Nucleus accumbens (tissue), 56 donors: Measurements from ENCODE around the gene CEP85L.

Experiments
- DNase-seq, 56 donors: peaks; one replicate each; lab custom pipeline; 2025; lab: John Stamatoyannopoulos, UW

CEP85L gene

DNA sequence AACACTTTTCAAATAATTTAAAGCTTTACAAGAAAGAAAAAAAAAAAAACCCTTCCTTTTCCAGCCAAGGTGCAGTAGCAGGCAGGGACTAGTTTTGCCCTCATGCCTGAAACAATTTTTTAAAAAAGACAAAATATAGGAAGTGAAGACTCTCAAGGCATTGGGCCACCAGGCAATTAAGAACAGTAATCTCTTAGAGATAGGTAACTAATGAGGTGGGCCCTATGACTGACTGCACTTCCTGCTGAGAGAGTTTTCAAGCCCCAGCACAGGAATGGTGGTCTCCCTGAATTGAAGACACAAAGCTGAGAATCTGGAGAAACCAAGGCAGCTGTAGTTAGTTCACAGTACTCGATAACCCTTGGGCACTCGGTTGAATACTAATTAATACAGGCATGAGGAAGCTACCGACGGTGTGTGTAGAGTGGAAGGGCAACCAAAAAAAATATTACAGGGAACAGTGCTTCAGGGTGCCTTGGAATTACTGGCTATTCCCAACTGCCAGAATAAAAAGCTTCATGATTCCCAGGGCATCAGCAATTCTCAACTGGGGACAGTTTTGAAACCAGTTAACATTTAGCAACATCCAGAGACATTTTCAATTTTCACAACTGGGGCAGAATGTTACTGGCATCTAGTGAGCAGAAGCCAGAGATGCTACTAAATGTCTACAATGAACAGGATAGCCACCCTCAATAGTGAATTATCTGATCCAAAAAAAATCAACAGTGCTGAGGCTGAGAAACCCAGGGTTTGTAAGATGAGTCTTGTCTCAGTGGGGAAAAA is 139.3 kb downstream of the CEP85L start:
- DNase-seq, result no peak

DNA sequence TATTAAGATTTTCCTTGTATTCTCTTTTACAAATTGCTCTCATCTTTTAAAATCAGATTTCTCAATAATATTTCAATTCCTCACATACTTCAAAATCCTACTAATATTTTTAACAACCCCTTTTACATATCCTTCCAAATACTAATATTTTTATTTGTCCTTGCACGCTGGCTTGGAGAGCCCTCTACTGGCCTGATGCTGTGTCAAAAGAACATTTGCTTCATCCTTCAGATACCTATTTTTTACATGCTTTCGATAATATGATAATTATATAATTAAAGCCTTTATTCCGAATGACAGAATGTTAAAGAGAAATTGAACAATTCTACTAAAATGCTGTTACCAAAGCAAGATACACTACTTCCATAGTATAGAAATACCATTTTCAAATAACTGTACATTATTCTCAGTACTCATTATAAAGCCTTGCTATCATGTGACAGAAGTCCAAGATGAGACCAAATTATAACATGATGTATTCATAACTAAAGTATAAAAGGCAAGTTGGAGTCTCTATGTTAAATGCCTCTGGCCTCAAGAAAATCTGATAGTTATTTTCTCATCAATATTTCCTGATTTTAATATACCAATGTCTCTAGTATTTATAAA is 142.3 kb downstream of the CEP85L start:
- DNase-seq, result peak in 25 of 56 donors; percentile 0 to 65 (median 12)

DNA sequence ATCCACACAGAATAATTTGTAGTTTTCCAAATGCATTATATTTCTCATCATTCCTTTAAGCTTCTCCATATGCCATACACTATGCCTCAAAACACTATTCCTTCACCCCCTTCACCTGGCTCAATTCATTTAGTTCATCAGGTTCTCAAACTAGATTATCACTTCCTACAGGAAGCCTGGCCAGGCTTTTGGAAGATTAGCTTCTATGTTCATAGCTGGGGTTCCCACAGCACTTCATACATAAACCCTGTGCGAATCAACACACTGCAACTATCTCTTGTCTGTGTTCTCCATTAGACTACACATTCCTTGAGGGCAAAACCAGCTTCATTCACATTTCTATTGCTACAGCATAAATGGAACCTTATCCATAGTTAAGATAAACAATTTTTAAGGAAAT is 143.8 kb downstream of the CEP85L start:
- no peak for DNase-seq

DNA sequence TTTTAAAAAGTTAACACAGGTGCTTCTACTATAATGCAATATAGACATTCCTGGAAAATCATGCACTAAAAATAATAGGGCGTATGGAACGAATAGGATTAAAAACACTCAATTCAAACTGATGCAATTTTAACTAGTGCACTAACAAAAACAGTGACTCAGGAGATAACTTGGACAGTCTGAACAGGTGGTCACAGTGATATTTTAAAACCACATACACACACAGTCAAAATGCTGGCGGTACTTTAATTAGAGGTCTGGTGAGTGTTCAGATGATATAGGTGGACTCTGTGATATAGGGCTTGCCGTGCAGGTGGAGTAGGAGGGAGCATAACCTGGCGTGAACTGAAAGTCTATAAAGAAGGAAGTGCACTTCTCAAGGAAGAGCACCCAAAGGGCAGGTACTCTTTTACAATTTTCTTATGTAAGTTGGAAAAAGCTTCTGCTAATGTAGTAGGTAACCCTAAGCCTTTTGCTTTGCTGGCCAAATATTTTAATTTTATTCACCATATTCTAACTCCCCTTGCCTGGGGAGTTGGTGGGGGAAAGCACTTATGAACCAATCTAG is 145.2 kb downstream of the CEP85L start:
- DNase-seq, result no peak

DNA sequence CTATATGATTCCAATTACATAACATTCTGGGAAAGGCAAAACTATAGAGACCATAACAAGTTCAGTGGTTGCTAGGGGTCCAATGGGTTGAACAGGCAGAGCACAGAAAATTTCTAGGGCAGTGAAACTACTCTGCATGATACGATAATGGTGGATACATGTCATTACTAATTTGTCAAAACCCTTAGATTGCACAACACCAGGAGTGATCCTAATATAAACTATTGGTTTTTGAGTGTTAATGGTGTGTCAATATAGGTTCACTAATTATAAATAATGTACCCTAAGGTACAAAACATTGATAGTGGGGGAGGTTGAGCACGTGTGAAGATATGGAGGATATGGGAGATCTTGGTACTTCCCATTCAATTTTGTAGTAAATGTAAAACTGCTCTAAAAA is 145.7 kb downstream of the CEP85L start:
- no peak for DNase-seq

DNA sequence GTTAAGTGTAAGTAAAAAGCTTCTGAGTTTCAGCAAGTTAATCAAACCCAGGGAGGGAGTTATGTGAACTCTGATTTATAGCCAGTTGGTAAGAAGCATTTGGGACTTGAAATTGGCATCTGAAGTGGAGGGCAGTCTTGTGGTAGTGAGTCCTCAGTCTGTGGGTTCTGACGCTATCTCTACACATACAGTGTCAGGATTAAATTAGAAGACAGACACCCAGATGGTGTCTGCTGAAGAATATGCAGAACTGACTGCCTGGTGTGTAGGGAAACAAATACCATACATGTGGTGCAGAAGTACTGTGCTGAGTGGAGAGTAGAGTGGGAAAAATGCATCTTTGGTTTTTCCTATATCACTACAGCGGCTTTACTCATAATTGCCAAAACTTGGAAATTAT is 146.8 kb downstream of the CEP85L start:
- no peak for DNase-seq

DNA sequence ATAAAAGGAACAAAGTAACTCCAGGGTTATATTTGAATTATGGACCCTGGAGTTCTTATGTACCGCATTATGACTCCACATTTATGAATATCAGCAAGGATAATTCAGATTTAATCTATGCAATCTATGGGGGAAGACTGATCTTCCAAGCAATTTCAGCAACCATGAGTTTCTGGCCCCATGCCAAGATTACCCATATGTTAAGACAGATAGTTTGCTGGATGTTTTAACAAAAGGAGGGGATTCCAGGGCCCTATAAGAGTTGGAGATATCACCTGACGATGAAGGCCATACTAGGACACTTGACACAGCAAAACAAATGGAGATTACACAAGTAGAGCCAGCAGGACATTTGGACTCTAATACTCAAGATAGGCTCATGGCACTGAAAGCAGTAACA is 149.2 kb downstream of the CEP85L start:
- no peak for DNase-seq

DNA sequence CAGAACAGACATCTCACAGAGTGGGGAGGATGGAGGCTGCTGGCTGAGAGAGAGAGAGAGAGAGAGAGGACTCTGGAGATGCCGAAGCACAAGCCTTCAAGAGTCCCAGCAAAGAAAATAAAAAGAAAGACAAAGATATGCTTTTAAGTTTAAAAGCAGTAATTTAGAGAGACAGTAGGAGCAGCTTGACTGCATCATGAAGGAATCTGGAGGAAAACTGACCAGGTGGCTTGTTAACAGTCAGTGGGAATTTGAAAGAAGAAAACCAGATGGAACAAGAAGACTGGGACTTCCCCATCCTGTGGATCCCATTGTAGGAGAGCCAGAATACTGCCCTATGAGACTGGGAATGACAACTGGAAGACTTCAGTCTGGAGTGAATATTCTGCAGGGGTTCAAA is 149.6 kb downstream of the CEP85L start:
- DNase-seq, result no peak

DNA sequence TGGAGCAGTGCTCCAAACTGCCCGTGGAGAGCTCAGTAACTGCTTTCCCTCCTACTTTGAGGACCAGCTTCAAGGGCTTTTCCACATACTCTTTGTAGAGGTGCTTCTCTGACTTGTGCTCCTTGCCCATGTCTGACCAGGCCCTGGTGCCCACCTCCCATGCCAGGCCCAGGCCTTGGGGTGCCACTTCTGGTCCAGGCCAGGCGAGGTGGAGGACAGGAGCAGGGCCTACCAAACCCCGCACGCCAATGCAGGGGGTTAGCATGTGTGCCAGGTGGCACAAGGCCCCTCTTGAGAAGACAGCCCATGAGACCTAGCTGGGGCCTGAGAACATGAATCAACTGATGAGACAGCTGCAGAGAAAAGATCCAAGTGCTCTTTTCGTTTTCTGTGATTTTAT is 150.3 kb downstream of the CEP85L start:
- no peak for DNase-seq

DNA sequence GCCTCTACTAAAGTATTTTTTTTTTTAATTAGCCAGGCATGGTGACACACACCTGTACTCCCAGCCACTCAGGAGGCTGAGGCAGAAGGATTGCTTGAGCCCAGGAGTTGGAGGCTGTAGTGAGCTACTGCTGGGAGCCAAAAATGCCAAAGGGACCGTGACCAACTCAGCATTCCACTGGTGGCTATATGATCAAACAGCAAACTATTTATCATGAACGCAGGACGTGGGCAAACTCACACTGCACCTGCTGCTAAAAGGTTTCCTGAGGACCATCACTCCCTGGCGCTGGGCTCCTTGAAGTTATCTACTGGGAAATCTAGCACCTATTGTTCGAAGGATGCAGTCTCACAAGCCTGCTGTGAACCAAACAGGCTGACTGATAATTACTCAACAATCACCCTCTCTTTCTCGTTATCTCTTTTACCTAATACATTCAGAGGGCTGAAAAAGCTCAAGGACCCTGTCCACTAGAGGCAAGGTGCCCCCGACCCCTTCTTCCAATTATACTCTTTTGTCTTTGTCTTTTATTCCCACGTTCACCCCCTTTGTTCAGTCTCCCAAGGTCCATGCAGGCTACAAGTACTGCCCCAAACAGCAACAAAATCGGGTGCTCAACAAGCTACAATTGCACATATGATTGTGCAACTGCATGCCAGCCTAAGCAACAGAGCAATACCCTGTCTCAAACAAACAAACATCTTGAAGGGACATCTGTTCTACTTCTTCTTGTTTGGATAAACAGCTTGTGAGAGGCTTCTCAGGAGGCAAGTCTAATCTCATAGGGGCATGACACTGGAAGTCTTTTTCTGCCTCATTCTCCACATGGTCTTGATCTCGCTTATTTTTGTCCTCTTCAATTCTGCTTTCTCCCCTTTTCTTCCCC is 151.0 kb downstream of the CEP85L start:
- DNase-seq, result no peak

DNA sequence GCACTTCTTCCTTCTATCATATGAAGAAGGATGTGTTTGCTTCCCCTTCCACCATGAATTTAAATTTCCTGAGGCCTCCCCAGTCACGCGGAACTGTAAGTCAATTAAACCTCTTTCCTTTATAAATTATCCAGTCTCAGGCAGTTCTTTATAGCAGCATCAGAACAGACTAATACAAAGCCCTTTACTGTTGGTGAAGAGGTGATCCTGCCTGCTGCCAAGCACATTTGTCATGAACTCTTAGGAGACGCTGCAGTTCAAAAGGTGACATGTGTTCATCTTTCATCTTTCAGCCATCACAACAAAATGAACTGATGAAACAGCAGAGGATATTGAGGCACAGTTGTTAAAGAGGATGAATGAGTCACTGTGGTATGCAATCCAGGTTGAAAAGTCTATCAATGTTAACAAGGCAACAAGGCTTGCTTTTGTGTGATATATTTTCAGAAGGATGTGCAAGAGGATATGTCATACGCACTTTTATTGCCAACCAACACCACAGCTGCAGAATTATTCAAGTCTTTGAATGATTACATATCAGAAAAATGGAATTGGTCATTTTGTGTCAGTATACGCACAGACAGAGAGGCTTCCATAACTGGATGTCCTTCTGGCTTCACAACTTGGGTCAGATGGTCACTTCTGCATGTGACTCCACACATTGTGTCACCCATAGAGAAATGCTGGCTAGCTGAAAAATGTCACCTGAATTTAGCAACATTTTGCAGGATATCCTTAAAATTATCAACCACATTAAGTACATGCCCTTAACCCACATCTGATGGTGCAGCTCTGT is 155.7 kb downstream of the CEP85L start:
- DNase-seq, result no peak

DNA sequence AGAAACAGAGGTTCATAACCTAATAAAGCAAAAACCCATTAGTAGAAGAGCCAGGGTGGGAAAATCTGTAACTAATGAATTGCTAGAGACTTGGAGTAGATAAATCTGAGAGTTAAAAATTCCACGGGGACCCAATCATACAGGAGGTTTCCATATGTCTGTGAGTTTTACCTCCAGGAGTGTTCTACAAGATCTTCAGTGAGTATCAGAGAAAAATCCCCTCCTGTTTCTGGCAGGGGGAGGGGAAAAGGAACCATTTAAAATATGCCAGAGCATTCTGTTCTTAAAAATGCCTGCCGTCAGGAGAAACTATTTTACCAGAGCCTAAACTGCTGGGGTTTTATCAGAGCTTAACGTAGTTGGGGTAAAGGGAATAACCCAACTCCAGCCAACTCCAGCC is 157.3 kb downstream of the CEP85L start:
- DNase-seq, result no peak

DNA sequence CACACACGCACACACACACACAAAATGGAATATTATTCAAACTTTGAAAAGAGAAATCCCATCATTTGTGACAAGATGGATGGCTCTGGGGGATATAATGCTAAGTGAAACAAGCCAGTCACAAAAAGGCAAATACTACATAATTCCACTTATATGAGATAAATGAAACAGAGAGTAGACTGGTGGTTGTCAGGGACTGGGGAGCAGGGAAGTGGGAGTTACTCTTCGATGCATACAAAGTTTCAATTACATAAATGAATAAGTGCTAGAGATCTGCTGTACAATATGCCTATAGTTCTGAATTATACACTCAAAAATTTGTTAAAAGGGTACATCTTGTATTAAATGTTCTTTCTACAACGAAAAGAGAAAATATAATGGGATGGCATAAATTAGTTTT is 161.4 kb downstream of the CEP85L start:
- DNase-seq, result no peak

DNA sequence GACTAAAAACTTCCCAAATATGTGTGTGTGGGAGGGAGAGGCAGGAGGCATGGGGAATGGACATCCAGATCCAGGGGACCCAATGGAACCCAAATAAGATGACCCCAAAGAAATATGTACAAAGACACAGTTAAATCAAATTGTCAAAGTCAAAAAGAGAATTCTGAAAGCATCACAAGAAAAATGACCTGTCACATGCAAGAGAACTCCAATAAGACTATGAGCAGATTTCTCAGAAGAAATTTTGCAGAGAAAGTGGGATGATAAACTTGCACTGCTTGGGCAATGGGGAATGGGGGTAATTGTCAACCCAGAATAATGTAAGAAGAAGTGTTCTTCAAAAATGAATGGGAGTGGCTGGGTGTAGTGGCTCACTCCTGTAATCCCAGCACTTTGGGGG is 162.8 kb downstream of the CEP85L start:
- DNase-seq, result no peak

DNA sequence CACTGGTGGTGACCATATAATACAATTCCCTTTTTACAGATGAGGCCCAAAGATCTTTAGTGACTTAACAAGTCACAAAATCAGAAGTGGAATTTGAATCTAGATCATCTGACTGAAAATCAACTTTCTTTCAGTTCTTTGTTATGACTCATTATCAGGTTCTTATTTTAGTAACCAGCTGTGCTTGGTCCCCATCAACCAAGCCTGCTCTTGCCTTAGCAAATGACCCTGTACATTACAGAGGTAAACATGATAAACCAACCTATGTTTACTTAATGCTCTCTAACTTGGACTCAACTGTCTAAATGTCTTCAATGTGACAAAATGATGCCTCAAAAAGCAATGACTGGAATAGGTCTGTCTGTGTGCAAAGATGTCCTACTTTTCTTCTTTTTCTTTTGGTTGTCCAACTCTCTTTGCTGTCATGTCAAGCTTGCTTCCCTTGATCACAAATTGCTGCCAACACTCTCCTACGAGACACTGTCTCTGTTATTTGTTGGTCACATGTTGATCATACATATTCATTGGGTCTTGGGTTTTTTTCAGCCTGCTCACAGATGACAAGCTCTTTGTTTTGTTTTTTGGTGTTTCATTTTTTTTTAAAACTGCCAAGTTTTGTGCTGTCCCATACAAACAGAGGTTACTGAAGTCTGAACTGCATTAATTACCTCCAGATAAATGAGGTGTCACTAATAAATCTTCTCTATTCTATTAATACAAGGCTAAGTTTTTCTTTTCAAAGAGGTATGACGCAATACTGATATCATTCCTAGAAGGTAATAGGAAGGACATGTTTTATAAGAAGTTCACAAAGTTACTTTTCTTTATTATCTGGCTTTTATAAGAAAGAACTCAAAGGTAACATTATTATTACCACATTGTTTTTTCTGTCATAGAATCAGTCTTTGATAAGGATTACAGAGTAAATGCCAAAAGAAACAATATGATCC is 165.5 kb downstream of the CEP85L start:
- DNase-seq, result peak in 31 of 56 donors; percentile 0 to 58 (median 22)

DNA sequence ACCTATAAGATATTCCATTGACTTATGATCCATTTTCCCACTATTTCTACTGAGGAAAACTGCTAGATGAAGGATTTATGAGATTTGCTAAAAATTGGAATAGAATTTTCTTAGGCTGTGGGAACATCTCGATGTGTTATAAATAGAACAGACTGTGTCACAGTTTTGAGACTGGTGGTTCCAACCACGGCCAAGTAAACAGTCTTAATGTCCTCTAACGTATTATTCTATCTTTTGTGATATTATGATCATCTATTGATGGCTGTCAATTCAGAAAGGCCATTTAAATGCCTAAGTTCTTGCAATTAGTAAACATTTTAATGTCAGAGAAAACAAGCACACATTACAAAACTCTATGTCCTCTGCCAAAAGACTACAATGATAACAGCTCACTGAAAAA is 174.8 kb downstream of the CEP85L start:
- no peak for DNase-seq

DNA sequence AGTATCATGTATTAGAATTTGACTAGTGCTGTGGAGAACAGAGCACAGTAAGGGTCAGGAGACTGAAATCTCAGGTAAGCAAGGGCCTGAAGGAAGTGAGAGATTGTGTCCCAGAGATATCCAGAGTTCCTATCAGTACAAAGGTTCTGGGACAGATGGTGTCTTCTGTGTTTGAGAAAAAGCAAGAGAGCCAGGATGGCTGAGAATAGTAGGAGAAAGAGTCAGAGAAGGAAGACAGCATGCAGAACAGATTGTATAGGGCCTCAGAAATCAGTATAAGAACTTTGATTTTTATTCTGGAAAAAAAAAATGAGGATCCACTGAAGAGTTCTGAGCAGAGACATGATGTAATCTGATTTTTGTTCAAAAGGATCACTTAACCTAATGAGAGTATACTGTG is 178.1 kb downstream of the CEP85L start:
- DNase-seq, result no peak

DNA sequence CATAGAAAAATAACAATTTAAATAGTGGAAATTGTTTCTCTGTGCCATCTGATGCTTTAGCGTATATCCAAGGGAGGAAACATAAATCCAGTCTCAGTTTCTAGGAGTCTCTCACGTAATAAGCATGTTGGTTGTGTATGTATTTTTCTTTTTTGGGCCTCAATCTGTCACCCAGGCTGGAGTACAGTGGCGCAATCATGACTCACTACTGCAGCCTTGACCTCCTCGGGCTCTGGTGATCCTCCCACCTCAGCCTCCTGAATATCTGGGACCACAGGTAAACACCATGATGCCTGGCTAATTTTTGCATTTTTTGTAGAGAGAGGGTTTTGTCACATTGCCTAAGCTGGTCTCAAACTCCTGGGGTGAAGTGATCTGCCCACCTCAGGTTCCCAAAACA is 181.9 kb downstream of the CEP85L start:
- DNase-seq, result no peak
